GM12872 (cell line): Measurements from ENCODE around the gene FOXP2.

Experiments
- CTCF ChIP-seq: IDR thresholded peaks from 3 replicates; pipeline ENCODE4 v1.5.1; 2011; ENCODE audit warnings: low read depth, mild to moderate bottlenecking, low read length, moderate library complexity; ENCODE audit not compliant: insufficient read depth

Gene FOXP2

DNA sequence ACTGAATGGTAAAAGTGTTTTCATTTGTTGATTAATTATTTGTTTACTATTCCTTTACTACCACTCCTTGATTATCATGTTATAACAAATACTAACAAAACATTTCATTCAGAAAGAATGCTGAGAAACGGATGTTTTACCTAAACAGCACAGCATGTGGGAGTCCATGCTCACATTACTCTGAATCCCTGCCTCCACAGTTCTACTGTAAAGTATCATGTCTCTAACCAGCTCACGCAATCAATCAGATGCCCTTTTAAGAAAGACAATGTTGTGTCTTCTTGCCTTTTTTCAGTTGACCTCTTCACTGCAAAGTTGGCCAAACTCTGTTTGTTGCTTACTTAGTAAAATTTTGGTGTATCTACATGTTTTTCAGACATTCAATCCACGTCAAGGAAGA is 274.8 kb downstream of the FOXP2 start:
- TF ChIP-seq CTCF = no peak

- TF ChIP-seq CTCF = no peak
Measured at GRCh38 chr7:114691605-114692004, 277.0 kb downstream of the FOXP2 start.

DNA sequence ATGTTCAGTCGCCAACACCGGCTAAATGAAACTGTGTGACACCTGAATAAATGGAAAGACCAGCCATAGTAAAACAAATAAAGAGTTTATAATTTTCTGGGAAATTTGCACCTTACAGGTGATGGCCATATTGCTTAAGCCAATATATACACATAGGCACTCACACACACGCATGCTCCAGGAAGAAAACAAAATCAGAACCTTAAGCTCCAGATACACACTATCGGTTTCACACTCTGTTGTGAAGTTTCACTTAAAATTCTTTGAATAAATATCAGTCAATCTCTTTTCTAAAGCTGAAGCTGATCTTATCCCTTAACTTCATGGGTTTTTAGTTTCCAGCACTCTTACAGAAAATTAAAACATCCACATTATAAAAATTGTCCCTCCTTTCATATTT is 280.6 kb downstream of the FOXP2 start:
- TF ChIP-seq CTCF = no peak

GRCh38 chr7:114700247-114700928 is 285.8 kb downstream of the FOXP2 start:
- TF ChIP-seq CTCF = no peak

GRCh38 chr7:114703677-114704076 is 289.1 kb downstream of the FOXP2 start:
- TF ChIP-seq CTCF = no peak

DNA sequence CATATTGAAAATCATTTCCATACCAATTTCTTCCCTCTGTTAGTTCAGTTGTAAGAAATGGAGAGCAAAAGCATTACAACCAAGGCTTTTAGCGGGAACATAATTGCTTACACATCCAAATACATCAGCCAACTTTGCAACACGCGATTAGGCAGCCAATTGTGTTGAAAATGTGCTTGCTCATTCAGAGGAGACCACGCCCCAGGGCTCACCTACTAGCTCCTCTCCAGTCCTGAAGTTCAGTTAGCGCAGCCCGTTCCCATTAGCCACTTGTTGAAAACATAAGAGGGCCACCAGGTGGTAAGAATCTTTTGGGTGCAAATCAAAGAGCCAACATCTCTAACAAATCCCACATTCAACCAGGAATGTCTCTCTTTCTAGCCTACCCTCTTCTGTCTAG is 294.0 kb downstream of the FOXP2 start:
- no peak for TF ChIP-seq CTCF

GRCh38 chr7:114710499-114710898 is 295.9 kb downstream of the FOXP2 start:
- no peak for TF ChIP-seq CTCF
